ENCODE measurements around the gene ACTL10.

DNA sequence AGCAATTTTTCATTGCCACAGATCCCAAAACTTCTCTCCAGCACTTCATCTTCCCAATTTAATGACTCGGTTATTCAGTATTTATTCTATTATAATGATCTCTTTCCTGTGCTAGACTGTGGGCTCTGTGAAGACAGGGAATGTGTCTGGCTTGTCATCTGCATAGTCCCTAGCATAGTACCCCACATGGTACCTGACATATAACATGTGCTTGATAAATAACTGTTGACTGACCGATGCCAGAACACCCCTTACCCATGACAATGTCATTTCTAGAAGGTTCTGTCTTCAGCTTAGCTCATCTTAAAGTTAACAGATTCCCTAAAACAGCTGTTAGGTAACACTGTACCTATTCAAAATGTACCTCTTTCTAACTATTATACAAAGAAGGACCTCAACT lies 49.8 kb downstream of the ACTL10 start:
- no peak for TF ChIP-seq CTCF (IDR thresholded peaks at IDR 0.05)
- TF ChIP-seq POLR2AphosphoS5 (IDR thresholded peaks at IDR 0.05): no peak
- no peak for TF ChIP-seq POLR2A (IDR thresholded peaks at IDR 0.05)
